Head of caudate nucleus (tissue), 42 donors: ENCODE results near the gene RNF180.

Source experiments
- DNase-seq, 42 donors: peaks; one replicate each; pipeline versions ENCODE4 v3.0.0 to v3.0.0-alpha.2; 2020 to 2021; ENCODE audit warnings: mixed read lengths in 7 of 42
- intact Hi-C: fragments of 100-400 bp; cut with DNase I; formaldehyde crosslinking; loops from one replicate; pipeline ENCODE4 v1.15.0; 2022

Gene RNF180

GRCh38 chr5:64165500-64166200 is at the start of gene RNF180:
RNF180 (plus strand) TSS chr5:64165843; CDS start chr5:64200808, 34,965 bp downstream.
- intact Hi-C loops: no loop called here
- DNase-seq: peak in 41 of 42 donors; percentile 23 to 81 (median 63)

GRCh38 chr5:64125521-64125920 is 40.1 kb upstream of the RNF180 start:
- no peak for DNase-seq
- intact Hi-C loops: no loop called here

- no peak for DNase-seq
- intact Hi-C loops: no loop called here
These were observed 39.4 kb upstream of the RNF180 start for GRCh38 chr5:64126202-64126741.

- no peak for DNase-seq
- intact Hi-C loops: no loop called here
These were observed 25.6 kb upstream of the RNF180 start for GRCh38 chr5:64140018-64140417.

DNA sequence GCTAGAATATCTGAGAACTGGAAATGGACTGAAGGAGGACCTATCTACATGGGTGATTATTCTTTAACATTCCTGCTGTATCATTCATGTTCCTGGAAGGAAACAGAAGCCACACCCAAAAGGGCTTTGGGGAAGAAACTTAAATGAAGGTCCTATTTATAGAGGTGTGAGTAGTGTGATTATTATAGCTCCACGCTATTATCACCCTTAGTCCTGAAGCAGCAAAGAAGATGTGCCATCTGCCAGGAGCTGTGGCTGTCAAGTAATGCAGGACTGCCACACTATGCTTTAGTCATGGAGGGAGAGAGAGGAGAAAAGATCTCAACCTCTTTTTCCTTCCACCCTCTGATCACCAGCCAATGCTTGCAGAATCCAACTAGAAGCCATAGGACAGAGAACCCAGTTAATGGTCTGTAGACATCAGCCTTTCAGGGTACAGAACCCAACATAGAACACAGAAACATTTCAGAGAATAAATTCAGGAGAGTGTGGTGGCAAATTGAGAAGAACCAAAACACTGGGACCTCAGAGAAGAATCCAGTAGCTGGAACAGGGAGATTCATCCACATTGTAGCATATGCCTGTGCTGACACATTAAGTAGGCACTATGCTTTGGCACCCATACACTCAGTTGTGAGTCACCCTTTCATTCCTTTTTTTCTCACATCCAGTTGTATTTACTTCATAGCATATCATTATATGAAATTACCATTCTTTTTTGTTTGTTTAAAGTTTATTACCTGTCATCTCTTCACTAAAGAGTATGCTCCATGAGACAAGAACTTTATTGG is 21.0 kb upstream of the RNF180 start:
- intact Hi-C loops: loop anchor here (5.0 kb wide), 1 partner anchor 468 kb away; no protein-coding TSS in a partner anchor
- DNase-seq: no peak

GRCh38 chr5:64145216-64145895 is 20.3 kb upstream of the RNF180 start:
- intact Hi-C loops: loop anchor here (5.0 kb wide), 1 partner anchor 467 kb away; no protein-coding TSS in a partner anchor
- no peak for DNase-seq

DNA sequence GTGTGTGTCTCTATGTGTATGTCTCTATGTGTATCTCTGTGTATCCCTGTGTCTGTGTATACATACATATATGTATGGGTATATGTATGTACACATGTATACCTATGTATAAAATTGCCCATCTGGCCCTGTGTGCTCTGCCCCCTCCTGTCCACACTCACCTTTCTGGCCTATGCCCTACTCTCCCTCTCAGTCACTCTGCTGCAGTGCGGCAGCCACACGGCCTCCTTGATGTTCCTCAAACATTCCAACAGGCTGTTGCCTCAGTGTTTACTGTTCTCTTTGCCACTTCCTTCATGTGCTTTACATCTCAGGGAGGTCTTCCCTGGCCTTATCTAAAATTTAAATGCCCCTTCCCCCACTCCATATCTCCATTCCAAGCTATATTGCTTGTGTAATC is 18.3 kb upstream of the RNF180 start:
- intact Hi-C loops: loop anchor here (5.0 kb wide), 1 partner anchor 465 kb away; no protein-coding TSS in a partner anchor
- no peak for DNase-seq

GRCh38 chr5:64147849-64148441 is 17.7 kb upstream of the RNF180 start:
- intact Hi-C loops: loop anchor here (5.0 kb wide), 1 partner anchor 464 kb away; no protein-coding TSS in a partner anchor

DNA sequence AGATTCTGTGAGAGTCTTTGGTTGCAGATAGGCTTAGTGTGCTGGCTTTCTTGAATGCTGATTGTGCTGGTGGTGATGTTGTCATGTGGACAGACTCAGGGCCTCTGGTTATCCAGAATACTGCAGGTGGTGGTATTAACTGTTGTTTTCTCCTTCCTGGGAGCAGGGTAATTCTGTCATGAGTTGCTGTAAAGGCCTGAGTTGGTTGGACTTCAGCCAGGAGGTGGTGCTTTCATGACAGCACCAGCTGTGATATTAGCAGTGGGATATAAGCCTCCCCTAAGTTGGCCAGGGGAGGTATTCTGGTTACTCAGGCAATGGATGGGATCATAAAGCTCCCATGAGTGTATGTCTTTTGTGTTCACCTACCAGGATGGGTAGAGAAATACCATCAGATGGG is 16.4 kb upstream of the RNF180 start:
- DNase-seq: no peak
- intact Hi-C loops: loop anchor here (5.0 kb wide), 1 partner anchor 463 kb away; no protein-coding TSS in a partner anchor

More at GRCh38 chr5:64147849-64148441, 17.7 kb upstream of the RNF180 start:
- peak in 41 of 42 donors; percentile 16 to 78 (median 54) for DNase-seq

GRCh38 chr5:64149857-64150521 is 15.7 kb upstream of the RNF180 start:
- no peak for DNase-seq

GRCh38 chr5:64156261-64156660 is 9.4 kb upstream of the RNF180 start:
- intact Hi-C loops: no loop called here
- DNase-seq: no peak

More at GRCh38 chr5:64149857-64150521, 15.7 kb upstream of the RNF180 start:
- intact Hi-C loops: loop anchor here (5.0 kb wide), 1 partner anchor 462 kb away; no protein-coding TSS in a partner anchor

- intact Hi-C loops: no loop called here
- DNase-seq: no peak
These were observed 6.8 kb upstream of the RNF180 start for GRCh38 chr5:64158827-64159226.

- DNase-seq: no peak
- intact Hi-C loops: no loop called here
These were observed 5.4 kb upstream of the RNF180 start for GRCh38 chr5:64160201-64160600.

- intact Hi-C loops: no loop called here
These were observed 4.2 kb upstream of the RNF180 start for GRCh38 chr5:64161420-64161819.

DNA sequence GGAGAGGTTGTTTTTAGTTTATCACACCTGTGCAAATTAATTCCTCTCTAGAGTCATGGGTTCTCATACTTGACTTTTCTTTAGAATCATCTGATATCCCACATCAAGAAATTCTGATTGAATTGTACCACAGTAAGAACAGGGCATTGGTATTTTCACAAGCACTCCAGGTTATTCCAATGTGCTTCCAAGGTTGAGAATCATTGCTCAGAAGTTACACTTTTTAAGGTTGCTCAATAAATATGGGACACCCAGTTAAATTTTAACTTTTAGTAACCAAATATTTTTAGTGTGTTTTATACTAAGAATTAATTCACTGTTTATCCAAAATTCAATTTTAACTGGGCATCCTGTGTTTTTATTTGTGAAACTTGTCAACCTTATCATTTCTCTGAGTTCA is 2.5 kb upstream of the RNF180 start:
- intact Hi-C loops: no loop called here
- DNase-seq: no peak

More at GRCh38 chr5:64161420-64161819, 4.2 kb upstream of the RNF180 start:
- no peak for DNase-seq

- no peak for DNase-seq
- intact Hi-C loops: no loop called here
These were observed 1.9 kb upstream of the RNF180 start for GRCh38 chr5:64163746-64164145.

- no peak for DNase-seq
- intact Hi-C loops: no loop called here
These were observed 1.5 kb upstream of the RNF180 start for GRCh38 chr5:64164166-64164565.

GRCh38 chr5:64165160-64165499 is 513 bp upstream of the RNF180 start:
- peak in 5 of 42 donors; percentile 3 to 19 (median 5) for DNase-seq
- intact Hi-C loops: no loop called here
